Kidney (tissue), 22 donors: Measurements from ENCODE around the gene OR52J3. TPM values are rescaled to one million over a fixed set of nuclear protein-coding genes. Genes with fewer than 3 reads are reported as not detected.

Experiments
- DNase-seq, 5 donors: peaks; one replicate each; pipeline ENCODE4 v3.0.0-alpha.2; 2013 to 2020
- FAIRE-seq: peaks from 2 replicates; lab custom pipeline; 2012; peaks lifted over from hg19 to GRCh38; lab: Jason Lieb, UNC
- H3K27ac ChIP-seq, 2 donors: one replicate each; pipeline ENCODE4 v1.7.0; 2013; ENCODE audit warnings: low read depth in 2 of 2, low read length in 2 of 2, inconsistent platforms in 1 of 2
- H3K27me3 ChIP-seq: one replicate; pipeline ENCODE4 v1.7.1; 2013; ENCODE audit warnings: low read length, inconsistent platforms; ENCODE audit not compliant: control insufficient read depth, insufficient read depth
- H3K36me3 ChIP-seq, 3 donors: one replicate each; pipeline versions ENCODE4 v1.7.0 to v1.7.1; 2013; ENCODE audit warnings: low read length in 3 of 3, control low read depth in 1 of 3, inconsistent platforms in 1 of 3; ENCODE audit not compliant: insufficient read depth in 3 of 3, control insufficient read depth in 2 of 3
- H3K4me1 ChIP-seq, 3 donors: one replicate each; pipeline versions ENCODE4 v1.7.0 to v1.7.1; 2013; ENCODE audit warnings: low read length in 3 of 3, inconsistent platforms in 1 of 3, low read depth in 1 of 3; ENCODE audit not compliant: control insufficient read depth in 2 of 3, insufficient read depth in 2 of 3
- H3K4me3 ChIP-seq, 3 donors: one replicate each; pipeline versions ENCODE4 v1.7.0 to v1.8.1; 2013; ENCODE audit warnings: low read length in 3 of 3, control low read depth in 1 of 3, inconsistent platforms in 1 of 3
- H3K9ac ChIP-seq, 3 donors: one replicate each; pipeline versions ENCODE4 v1.7.0 to v1.7.1; 2013; ENCODE audit warnings: low read length in 3 of 3, control low read depth in 1 of 3, inconsistent platforms in 1 of 3
- H3K9me3 ChIP-seq, 3 donors: one replicate each; pipeline versions ENCODE4 v1.7.0 to v1.7.1; 2013; ENCODE audit warnings: low read length in 3 of 3, control low read depth in 1 of 3, inconsistent platforms in 1 of 3; ENCODE audit not compliant: control insufficient read depth in 2 of 3, insufficient read depth in 1 of 3
- intact Hi-C: fragments of 100-400 bp; cut with DNase I; formaldehyde crosslinking; loops from one replicate; pipeline ENCODE4 v1.11.1; 2022
- long read RNA-seq, 10 donors: library from polyadenylated mRNA in 1 of 10; unstranded in 1 of 10; transcript quantifications; one replicate each; pipeline ENCODE4 v2.0.0 and lab custom pipeline, GENCODE V29; 2021 to 2026
- polyA plus RNA-seq: library from polyadenylated mRNA; stranded (reverse); fragments of 350-450 nt; fragmentation: Illumina TruSeq; extraction: RNeasy Lipid Tissue Mini Kit (QIAGEN cat#74804); gene quantifications from one replicate; pipeline ENCODE4 v1.2.3, GENCODE V29; 2014; ENCODE audit warnings: low read depth, low replicate concordance; ENCODE audit not compliant: insufficient read depth
- total RNA-seq: library from RNA; stranded (reverse); fragmentation: NEBNext Ultra II Directional; extraction: Animal tissue kit (Norgen Biotek cat#: 25700); gene quantifications from one replicate; pipeline ENCODE4 v1.2.1, GENCODE V29; 2021
- TF ChIP-seq, protein P1 (sequence below): IDR thresholded peaks from 3 replicates; pipeline ENCODE4 v1.5.1; 2012; ENCODE audit warnings: mild to moderate bottlenecking, moderate library complexity, borderline replicate concordance; ENCODE audit not compliant: insufficient read depth; ENCODE audit errors: extremely low read depth
- donor health status: control.
- donor health status: control.
- donor health status: control.
- donor health status: control.
- donor health status: control.
- donor health status: DM: yes; HTN: yes; CAD: no.
- donor health status: Normal renal cell carcinoma (clear cell type).

The OR52J3 gene
- total RNA-seq (not detected), polyA plus RNA-seq (not detected)
- long read RNA-seq, donor 1, result 0 reads
- long read RNA-seq, donor 2, result 0 reads
- long read RNA-seq, donor 3, result 0 reads
- long read RNA-seq, donor 4, result 0 reads
- long read RNA-seq, donor 5, result 0 reads
- long read RNA-seq, donor 6, result 0 reads
- long read RNA-seq, donor 7, result 0 reads
- long read RNA-seq, donor 8, result 0 reads
- long read RNA-seq, donor 9, result 0 reads
- long read RNA-seq, donor 10, result 0 reads

DNA sequence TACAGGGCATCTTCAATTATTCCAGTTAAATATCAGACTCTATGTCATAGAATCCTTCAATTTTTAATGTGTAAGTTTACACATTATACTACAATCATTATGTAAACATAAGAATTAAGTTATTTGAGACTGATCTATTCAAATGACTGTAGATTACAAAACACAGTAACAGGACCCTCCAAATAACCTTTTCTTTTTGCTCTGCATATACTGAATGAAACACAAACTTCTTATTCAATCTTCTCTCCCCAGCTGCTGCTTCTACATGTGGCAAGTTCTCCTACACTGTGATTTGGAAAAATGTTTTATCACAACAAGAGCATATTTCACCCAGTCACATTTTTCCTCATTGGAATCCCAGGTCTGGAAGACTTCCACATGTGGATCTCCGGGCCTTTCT, at the start of gene OR52J3:
OR52J3 (plus strand) TSS at position 301 of the 400 bp plus-strand sequence; CDS start at position 301, 0 bp downstream.
- Histone ChIP-seq H3K36me3 (no peaks in the 10 kb centered on the region), H3K27ac (no peak within 1 kb of the TSS), H3K27me3 (no peaks in the 10 kb centered on the region), H3K9ac (no peak within 1 kb of the TSS), H3K4me3 (no peak within 1 kb of the TSS), H3K9me3 (no peaks in the 10 kb centered on the region), H3K4me1 (no peaks in the 10 kb centered on the region)
- no peak for DNase-seq
- TF ChIP-seq, protein P1, sequence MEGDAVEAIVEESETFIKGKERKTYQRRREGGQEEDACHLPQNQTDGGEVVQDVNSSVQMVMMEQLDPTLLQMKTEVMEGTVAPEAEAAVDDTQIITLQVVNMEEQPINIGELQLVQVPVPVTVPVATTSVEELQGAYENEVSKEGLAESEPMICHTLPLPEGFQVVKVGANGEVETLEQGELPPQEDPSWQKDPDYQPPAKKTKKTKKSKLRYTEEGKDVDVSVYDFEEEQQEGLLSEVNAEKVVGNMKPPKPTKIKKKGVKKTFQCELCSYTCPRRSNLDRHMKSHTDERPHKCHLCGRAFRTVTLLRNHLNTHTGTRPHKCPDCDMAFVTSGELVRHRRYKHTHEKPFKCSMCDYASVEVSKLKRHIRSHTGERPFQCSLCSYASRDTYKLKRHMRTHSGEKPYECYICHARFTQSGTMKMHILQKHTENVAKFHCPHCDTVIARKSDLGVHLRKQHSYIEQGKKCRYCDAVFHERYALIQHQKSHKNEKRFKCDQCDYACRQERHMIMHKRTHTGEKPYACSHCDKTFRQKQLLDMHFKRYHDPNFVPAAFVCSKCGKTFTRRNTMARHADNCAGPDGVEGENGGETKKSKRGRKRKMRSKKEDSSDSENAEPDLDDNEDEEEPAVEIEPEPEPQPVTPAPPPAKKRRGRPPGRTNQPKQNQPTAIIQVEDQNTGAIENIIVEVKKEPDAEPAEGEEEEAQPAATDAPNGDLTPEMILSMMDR, result no peak
- intact Hi-C loops, result no loop called here
- FAIRE-seq, result no peak

DNA sequence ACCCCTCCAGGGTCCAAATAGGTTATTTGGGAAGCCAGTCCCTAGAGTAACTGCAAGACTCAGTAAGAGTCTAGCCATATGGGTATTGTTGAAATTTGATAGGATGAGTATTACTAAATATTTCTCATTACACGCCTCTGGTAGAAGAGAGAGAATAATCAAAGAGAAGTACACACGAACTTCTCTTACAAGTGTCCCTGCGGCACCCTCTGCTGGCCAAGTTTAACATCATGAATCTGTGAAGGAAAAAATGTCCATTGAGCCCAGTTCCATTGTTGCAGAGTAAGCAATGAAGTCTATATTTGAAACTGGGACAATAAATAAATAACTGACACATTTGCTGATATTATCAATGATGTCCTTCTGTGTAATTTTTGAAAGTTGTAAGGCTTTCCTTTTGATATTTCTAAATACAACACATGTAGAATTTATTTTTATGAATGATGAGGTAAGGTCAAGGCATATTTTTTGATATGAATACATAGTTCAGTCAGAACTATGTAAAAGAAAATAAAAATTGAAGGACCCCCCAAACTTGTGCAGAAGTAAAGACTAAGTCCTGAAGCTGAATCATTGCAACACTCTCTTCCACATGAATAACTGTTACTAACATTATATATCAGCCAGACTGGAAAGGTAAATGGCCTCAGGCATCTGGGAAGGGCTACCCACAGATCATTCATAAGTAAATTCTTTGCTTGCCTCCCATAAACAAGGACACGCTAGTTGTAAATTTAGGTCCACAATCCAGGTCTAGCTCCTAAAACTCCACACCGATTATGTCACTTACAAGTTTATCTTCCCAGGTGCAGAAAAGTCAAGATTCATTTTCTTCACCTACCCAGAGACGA, 41.7 kb upstream of the OR52J3 start:
- FAIRE-seq, result peak; percentile 66
- peak in 4 of 5 donors; percentile 66 to 87 (median 80) for DNase-seq
- intact Hi-C loops, result no loop called here

DNA sequence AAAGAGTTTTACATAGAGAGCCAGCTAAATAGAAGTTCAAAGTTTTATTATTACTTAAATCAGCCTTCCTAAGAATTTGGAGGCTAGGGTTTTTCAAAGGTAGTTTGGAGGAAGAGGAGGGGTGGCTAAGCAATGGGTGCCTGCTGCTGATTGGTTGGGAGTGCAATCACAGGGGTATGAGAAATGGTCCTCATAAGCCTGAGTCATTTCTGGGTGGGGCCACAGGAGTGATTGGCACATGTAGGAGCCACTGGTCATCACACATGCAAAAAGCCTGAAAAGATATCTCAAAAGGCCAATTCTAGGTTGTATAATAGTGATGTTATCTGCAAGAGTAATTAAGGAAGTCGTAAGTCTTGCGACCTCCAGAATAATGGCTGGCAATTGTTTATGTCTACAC, 38.8 kb upstream of the OR52J3 start:
- intact Hi-C loops, result no loop called here
- H3K9ac ChIP-seq, result no peak overlapping the region
- no peaks in the 10 kb centered on the region for H3K36me3 ChIP-seq
- H3K9me3 ChIP-seq, result no peaks in the 10 kb centered on the region
- H3K4me1 ChIP-seq, result no peaks in the 10 kb centered on the region
- FAIRE-seq, result no peak
- H3K4me3 ChIP-seq, result no peak overlapping the region
- no peaks in the 10 kb centered on the region for H3K27me3 ChIP-seq
- H3K27ac ChIP-seq, result no peak overlapping the region
- TF ChIP-seq, protein P1, result no peak
- DNase-seq, result no peak

More for the DNA sequence above, 41.7 kb upstream of the OR52J3 start:
- Histone ChIP-seq H3K4me3 (no peak overlapping the region), H3K27ac (no peak overlapping the region), H3K9me3 (no peaks in the 10 kb centered on the region), H3K9ac (no peak overlapping the region), H3K27me3 (no peaks in the 10 kb centered on the region), H3K4me1 (no peaks in the 10 kb centered on the region), H3K36me3 (no peaks in the 10 kb centered on the region)
- TF ChIP-seq, protein P1, result peak; percentile 70
